HG03159 (cell line): ENCODE results near the gene EGR4.

ENCODE experiments used
- ATAC-seq: cut with Tn5 transposase; IDR thresholded peaks from one replicate; pipeline ENCODE4 v1.9.1; 2021; ENCODE audit warnings: mild to moderate bottlenecking, moderate library complexity; ENCODE audit not compliant: unreplicated experiment

Gene EGR4

DNA sequence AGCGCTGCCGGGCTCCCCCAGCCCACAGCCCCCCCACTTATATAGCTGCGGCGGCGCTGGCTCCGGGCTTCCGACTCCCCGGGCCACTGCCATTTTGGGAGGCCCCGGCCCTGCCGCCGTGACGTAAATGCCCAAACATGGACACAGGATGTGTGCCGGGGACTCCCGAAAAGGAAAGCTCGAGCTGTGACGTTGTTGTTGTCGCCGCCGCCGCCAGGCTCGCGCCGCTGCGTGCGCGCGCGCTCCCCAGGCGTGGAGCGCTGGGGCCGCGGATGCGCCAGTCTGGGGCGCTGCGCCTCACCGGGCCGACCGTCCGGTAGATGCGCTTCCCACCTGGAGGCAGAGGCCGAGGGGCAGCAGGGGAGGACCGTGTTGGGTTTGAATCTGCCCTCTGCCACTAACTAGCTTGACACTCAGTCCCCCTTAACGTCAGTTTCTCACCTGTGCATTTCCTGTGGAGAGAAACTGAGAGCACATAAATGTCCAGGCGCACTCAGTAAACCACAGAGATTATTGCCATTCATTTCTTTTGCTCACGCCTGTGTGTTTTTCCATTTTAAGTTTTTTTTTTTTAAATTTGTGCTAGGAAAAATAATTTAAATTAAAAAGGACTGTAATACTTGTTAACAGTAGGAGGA lies at the start of gene EGR4:
Gene EGR4, minus strand, starts transcription at position 15 of the 638 bp plus-strand sequence. CDS start 231 bp downstream, outside the sequence.
- peak; percentile 87 for ATAC-seq

DNA sequence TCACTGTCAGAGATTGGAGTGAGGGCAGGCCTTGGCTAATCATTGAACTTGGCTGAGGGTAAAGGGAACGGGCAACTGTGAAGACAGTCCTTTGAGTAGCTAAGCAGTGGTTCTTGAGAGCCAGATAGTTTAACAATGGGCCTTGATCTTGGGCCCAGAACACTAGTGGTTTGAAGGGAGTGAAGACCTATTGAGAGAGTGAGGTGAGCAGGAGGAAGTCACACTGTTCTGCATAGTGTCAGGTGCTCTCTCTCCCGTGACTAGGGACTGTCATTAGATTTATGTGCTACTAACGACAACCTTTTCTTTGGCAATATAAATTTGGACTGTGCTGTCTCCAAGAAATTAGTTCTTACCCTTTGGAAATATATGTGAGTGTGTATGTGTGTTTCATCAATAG lies 47.7 kb upstream of the EGR4 start:
- ATAC-seq: no peak

DNA sequence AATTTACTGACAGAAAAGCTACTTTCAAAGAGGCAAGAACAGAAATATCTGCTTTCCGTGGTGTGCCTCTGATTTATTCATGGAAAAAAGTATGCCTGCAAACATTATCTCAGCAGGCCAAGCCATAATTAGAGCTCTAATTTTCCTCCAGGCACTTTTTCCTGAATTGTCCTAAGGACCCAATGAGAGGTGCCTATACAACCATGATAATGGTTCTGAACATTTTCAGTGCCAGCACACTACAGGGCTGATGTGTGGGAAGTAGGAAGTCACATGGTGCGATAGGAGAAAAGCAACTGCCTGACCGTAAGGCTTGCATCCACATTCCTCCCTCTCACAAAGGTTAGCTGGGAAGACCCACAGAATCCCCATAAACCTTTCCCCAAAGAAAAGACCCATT lies 45.9 kb upstream of the EGR4 start:
- no peak for ATAC-seq

DNA sequence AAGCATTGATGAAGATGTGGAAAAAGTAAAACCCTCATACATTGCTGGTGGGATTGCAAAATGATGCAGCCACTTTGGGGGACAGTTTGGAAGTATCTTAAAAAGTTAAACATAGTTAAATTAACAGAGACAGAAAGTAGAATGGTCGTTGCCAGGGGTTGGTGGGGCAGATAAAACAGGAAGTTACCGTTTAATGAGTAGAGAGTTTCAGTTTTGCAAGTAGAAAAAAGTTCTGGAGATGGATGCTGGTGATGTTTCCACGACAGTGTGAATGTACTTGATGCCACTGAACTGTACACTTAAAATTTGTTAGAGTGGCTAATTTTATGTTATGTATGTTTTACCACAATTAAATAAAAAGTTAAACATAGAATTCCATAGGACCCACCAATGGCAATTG lies 44.5 kb upstream of the EGR4 start:
- ATAC-seq: no peak

DNA sequence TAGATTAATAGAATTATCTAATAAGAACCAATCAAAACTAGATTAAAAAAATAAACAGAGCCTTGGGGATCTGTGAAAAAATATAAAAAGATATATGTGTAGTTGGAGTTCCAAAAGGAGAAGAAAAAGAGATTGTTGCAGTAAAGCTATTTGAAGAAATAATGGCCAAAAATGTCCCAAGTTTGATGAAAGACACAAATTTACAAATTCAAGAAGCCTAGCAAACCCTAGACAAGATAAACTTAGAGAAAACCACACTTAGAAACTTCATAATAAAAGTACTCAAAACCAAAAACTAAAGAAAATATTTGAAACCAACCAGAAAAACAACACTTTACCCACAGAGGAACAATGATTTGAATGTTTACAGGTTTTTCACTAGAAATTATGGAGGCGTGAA lies 41.3 kb upstream of the EGR4 start:
- no peak for ATAC-seq

DNA sequence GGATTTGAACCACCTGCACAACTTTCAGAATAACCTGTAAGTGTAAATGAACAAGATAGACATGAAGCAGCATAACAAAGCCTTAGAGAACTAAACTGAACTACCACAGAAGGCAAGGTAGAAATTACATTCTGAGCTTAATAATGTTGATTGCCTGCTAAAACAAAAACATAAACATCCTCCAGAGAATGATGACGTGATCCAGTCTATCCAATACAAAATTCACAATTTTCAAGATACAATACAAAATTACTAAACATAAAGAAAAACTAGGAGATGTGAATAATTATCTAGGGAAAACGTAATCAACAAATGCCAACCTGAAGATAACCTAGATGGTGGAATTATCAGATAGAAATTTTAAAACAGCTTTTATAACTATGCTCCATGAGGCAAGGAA lies 40.7 kb upstream of the EGR4 start:
- ATAC-seq: no peak

DNA sequence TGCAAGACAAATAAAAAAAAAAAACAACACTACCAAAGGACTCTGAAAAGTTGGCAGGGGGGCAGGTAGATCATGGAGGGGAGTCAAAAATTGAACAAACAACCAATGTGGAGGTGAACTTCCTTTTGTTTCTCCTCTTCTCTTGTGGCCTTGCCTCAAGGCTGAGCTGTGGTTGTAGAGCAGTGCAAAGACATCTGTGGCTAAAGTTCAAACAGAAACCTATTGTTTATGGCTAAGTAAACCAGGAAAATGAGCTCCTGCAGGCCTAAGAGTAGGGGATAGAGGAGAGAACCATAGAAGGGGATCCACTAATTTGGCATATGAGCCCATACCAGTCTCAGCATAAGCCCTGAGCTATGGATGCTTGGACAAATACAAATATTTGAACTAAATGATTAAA lies 40.2 kb upstream of the EGR4 start:
- ATAC-seq: no peak

DNA sequence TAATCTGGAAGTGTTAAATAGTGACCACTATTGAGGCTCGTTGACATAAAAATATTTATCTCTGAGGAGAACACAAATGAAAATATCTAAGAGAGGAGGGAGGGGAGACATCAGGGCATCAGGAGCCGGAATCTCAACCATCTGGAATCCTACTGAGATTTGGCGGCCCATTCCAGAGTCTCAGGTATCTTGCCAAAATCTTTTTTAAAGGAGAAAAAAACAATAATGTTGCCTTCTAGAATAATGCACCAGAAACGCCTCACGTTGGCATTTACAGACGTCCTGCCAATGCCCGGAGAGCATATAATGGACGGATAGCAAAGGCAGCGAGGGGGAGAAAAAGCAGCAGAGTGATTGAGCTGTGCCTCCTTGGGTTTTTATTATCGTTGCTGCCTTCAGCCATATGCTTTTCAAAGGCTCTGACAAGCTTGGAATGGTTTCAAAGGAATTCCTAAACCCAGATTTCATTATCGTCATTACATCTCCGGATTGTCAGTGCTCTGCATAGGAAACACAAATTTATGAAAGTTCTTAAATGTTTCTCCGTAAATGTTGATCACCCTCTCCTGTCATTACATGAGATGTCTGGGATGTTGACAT lies 30.9 kb upstream of the EGR4 start:
- ATAC-seq: no peak

DNA sequence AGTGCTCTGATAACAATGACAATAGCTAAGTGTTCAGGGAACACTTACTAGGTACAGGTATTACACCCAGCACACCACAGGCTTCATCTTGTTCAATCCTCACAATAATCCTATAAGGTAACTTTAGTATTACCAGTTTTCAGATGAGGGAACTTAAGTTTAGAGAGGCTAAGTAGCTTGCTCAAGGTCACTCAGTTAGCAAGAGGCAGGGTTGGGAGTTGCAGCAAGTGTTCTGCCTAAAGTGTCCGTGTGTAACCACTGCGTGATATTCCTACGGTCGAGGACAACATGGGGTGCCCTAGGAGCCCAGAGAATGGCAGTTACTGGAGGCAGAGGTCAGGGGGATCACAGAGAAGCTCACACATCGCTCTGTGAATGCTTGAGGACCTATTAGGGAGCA lies 30.2 kb upstream of the EGR4 start:
- no peak for ATAC-seq

DNA sequence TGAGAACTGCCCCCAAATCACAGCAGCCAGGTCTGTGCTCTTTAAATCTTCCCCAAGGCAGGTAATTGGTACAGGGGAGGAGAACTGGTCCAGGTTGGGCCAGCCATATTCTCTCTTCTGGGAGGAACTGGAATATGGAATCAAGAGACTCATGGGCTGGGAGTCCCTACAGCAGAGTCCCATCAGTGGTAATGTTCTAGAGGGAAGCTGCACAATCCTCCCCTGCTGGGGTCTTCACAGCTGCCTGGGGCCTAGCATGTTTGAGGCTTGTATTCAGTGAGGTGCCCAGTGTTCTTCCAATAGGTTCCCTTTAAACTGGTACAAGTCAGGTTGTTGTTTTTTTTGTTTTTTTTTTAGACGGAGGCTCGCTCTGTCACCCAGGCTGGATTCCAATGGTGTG lies 21.1 kb upstream of the EGR4 start:
- no peak for ATAC-seq

DNA sequence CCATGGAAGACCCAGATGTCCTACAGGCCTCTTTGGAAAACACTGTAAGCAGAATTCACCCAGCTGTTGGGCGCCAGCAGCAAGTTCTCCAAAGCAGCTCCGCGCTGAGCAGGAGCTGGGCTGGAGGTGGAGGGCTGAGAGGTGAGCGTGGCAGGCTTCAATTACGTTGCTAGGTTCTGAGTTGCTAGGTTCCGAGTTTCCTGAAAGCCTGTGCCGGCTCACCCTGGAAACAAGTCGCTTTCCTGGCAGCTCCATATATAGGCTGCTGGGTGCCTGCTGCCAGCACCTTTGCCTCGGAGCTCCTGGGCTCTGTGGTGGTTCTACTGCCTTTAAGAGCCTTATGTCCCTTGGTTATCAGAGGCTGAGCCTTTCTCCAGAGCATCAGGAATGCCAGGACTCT lies 14.4 kb upstream of the EGR4 start:
- no peak for ATAC-seq

DNA sequence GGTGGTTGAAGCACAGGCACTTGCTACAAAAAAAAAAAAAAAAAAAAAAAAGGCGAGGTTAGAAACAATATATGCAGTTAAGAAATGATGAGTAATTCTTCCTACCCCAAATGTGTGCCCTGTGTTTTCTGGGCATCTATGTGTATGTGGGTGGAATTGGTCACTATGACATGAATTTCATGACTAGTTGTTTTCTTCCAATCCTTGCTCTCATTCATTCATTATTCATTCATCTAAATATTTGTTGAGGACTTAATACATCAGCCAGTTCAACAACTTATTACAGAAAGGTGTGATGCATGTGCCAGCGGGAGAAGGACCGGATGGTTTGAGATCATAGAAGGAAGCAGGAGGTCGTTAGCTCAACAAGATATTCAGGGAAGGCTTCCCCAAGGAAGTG lies 8.3 kb upstream of the EGR4 start:
- ATAC-seq: no peak

DNA sequence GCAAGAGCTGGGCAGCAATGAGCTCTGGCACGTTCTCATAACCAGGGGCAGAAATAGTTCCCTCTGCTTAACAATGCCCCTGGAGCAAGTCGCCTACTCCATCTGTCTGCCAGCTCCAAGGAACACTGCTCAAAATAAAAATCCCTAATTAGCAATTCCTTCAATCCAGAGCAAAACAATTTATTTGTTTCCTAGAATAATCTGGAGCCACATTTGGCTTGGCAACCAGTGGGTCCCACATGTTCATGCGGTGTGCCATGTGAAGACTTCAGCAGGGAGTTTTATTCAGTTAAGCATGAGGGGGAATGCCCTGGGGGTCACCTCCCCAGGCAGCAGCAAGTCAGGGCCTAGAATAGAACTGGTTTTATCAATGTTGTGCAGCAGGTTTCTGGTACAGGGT lies 7.6 kb upstream of the EGR4 start:
- ATAC-seq: no peak

DNA sequence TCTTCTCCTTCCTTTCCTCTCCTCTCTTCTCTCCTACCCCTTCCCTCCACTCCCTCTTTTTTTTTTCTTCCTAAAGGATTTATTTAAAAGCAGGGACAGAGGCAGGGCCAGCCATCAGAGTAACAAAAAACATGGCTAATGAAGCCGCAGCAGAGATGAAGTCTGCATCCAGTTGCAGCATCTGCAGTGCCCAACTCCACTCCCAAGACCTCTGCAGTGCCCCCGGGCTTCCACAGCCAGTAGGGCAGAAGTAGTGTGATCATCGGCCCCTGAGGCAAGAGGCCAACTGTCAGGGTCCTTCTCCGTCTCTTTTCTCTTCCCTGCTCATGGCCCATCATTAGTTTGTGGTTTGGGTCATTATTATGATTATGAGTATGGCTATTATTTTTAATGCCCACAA lies 4.2 kb upstream of the EGR4 start:
- ATAC-seq: no peak

DNA sequence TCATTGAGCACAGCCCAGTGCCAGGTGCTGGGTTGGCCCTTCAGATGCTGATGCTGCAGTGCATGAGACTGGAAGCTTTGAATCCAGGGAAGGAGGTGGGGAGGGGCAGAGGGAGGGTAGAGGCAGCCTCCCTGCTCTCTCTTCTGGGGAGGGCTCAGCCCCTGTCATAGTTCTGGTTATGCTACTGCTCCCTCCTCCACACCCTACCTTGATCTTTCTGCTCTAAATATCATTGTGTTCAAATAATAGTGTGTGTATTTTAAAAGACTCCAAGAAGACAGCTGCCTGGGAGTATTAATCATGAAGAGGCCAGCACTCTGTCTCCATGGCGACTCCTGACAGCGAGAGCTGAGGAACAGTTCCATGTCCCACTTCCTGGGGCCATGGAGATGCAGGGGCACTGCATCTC lies 3.8 kb upstream of the EGR4 start:
- no peak for ATAC-seq

DNA sequence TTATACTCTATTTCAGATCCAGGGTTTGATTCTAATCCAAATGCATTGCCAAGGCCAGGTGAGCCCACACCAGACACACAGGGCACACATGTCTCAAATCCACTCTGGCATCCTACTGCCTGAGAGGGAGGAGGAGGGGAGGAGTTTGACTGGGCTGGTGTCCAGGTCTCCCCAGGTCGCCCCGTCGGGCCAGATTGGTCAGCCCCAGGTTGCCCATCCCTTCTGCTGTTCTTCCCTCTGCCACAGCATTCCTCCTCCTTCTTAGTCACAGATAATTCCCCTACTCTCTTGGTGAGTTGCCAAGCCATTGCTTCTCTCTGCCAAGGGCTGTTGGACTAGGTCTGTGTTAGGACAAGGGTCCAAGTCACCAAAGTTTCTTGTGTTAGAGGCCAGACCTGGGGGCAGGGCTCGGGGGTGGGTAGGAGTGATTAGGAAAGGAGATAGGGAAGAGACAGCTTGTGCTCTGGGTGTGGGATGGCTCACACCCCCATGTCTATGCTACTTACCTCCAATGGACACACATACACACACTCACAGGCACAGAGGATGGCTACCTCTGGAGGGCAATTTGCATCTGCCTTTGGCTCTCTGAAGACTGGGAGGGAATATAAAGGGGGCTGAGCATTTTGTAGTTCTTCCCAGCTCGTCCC lies 2.5 kb upstream of the EGR4 start:
- ATAC-seq: no peak

DNA sequence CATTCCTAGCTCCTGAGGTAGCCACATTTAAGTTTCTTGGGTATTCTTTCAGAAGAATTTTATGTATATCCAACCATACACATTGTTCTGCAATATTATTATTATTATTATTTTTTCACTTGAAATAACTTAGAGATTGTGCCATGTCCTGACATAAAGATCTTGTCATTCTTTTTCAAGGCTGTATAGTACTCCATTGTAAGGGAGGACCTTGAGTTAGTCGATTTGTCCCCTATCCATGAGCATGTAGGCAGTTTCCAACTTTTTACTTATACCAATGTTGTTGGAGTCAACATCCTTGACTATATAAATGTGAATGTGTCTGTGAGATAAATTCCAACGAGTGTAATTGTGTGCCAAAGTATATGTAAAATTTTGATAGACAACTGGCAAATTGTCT lies 891 bp upstream of the EGR4 start:
- ATAC-seq: no peak

DNA sequence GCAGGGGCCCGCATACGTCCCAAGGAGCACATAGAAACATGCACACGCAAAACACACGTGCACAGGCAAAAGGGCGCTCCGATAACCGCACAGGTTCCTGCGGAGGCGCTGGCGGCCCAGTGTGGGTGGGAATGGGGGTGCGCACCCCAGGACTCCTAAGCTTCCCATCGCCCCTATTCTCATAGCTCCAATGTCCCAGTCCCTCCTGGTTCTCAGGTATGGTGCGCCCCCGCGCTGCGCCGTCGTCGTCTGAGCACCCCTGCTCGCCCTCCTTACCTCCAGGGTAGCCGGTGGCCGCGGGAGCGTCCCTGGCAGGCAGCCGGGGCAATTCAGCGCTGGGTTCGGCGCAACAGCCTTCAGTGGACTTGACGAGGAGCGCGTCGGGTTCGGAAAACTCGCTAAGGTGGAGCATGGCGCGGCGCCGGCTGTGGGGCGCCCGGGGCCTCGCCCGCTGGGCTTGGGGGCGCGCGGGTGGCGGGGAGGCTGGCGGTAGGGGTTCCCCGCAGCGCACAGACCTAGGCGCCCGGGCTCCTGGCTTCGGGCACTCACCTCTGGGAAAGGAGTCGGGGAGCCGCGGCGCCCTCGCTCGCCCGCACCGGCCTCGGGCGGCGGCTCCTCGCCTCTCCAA lies 328 bp downstream of the EGR4 start:
- ATAC-seq: no peak

DNA sequence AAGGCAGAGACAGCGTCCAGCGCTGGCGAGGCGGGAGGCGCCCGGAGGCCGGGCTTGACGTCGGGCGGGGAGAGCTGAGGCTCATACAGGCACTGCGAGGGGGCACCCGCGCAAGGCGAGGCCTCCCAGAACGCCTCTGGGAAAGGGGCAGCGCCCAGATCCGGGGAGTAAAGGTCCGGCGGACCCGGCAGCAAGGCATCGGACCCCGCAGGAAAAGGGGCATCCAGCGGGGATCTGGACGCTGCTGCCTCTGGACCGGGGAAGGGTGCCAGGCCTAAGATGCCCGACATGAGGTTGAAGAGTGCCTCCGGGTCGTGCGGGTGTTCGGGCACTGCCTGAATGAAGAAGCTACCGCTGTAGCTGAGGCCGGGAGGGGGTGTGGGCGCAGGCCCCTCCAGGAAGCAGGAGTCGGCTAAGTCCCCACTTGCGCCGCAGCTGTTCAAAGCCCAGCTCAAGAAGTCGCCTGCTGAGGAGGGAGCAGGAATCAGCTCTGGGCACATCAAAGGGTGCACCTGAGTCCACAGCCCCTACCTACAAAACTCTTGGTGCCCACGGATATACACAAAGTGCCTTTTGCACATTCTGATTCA lies 937 bp downstream of the EGR4 start:
- ATAC-seq: no peak

DNA sequence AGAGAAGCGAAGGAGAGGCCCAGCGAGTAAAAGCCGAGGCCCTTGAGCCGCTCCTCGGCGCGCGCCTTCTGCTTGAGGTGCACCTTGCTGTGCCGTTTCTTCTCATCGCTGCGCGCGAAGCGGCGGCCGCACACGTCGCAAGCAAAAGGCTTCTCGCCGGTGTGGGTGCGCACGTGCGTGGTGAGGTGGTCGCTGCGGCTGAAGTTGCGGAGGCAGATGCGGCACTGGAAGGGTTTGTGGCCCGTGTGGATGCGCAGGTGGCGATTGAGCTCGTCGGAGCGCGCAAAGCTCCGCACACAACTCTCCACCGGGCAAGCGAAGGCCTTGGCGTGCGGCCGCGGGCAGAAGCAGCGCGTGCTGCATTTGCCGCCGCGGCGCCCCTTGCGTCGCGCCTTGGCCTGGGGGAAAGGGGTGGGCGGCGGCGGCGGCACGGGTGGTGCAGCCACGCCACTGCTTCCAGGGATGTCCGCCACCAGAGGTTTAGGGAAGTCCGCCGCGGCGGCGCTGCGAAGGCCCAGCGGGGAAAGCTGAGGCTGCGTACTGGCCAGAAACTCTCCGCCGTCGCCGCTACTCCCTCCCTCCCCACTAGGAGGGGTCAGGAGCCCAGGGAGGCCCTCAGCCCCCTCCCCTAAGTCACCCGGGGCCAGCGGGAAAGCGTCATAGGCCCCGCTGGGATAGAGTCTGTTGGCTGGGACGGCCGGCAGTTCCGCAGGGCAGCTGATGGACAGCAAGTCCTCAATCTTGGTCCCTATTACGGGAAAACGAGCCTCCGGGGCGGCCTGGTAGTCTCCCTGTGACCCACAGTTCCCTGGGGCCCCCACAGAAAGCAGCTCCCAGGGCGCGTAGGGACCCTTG lies 1.7 kb downstream of the EGR4 start:
- no peak for ATAC-seq

DNA sequence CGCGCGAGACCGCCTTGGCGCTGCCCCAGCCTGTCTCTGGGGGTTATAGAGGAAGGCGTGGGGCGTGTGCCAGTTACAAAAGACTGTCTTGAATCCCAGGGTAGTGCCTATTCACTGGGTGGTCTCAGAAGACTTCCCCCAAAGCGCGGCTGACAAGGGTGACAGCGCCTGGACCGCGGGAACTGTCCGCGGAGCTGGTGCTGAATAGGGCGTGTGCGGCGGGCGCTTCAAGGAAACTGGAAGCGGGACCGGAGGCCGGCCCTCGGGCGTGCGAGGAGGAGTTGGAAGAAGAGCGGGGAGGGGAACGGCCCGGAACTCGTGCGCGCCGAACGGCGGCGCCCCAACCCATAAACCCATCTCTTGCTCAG lies 2.3 kb downstream of the EGR4 start:
- ATAC-seq: no peak
